Measurements from ENCODE around the gene COPRS.
A peak's percentile ranks its signal among the peaks of the same experiment; 100 is the strongest.

Gene COPRS

DNA sequence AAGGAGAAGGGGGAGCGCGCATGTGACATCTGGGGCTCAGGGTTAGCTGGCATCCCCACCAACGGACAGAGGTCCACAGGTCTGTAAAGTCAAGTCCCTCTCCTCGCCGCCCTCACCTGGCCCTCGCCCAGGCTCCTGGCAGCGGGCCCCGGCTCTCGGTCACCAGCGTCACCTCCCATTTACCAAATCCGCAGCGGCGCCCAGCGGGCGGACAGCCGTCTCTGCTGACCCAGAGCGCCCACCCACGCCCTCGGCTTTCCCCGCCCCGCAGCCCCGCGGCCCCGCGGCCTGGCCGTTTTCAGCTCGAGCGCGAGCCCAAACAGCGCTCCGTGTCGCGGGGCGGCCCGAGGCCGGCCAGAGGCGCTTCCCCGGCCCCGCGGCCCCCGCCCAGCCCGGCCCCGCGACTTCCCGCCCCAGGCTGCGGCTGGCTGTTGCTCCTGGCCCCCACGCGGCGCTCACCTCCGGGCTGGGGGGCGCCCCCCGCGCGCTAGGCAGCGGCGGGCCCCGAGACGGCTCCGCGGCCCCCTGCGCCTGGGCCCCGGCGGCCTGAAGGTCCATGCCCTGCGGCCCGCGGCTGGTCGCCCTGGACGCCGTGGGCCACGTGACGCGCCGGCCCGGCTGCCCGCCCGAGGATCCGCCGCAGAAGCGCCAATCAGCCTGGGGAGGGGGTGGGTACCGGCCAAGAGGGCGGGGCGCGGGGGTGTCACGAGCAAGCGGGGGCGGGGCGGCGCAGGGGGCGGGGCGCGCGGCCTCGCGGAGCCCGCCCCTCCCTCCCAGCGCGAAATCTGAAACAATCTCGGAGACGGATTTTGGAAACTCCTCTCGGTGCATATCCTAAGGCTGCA lies at the start of gene COPRS:
COPRS (minus strand) TSS at position 603 of the 845 bp plus-strand sequence; CDS start at position 558, 45 bp downstream.
- peak; percentile 46 for DNase-seq (ENCODE audit: low read depth)

- DNase-seq (ENCODE audit: low read depth), result no peak
Observed at GRCh38 chr17:31908386-31908785, 49.3 kb upstream of the COPRS start.

DNA sequence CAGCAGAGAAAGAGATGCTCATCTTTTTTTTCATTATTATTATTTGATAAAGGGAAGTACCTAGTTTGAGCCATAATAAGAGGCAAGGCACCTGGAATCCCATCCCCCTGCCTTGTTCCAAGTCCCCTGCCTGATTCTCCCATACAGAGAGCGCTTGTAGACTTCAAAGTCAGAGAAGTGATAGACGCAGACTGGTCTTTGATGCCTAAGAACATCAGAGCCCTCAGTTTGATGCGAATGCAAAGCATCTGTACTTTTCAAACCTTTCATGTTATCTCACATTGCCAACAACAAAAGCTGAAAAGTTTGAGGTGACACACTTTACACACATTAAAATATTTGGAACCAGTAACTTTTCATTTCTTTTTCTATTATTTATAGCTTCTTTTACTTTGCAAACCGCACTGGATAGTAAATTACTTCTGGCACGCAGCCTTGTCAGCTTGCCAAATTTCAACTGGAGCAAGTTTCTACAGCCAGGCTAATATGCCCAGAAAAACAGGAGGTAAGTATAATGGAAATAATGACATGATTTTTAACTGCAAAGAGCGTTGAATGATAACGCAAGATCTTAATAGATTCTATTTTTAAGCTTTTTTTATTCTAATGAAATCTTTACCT lies 48.4 kb upstream of the COPRS start:
- DNase-seq (ENCODE audit: low read depth), result no peak

- DNase-seq (ENCODE audit: low read depth), result no peak
Observed at GRCh38 chr17:31903401-31903800, 44.4 kb upstream of the COPRS start.

DNA sequence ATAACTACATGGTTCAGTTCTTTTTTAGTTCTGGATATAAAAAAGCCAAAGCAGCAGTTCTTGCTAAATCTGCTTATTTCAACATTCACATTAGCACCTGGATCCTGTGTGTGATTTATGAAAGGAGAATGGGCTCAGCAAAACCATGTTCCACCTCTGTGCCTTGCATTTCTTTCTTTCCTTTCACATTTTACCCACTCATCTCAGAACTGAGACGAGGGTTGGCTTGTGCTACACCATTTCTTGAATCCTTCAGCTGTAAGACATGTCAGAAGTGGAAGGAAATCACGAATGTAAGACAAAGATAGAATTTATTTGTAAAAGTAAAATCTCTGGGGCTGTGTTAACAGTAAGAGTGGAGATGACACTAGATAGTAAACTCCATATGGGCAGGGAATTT lies 43.6 kb upstream of the COPRS start:
- no peak for DNase-seq (ENCODE audit: low read depth)

DNA sequence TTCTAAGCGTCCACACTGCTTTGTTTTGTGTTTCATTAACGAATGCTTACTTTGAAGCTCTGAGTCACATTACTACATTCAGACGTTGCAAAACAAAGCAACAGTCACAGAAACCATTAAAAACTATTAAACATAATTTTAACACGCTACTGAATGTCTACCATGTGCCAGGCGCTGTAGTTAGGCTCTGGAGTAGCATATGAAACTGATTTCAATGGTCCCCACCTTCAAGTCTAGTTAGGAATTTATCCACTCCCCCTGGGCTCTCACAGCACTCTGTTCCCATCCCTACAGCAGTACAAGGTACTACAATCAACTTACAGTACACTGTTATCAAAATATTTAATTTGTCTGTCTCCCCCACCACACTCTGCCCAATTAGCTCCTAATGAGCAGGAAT lies 41.8 kb upstream of the COPRS start:
- no peak for DNase-seq (ENCODE audit: low read depth)

DNA sequence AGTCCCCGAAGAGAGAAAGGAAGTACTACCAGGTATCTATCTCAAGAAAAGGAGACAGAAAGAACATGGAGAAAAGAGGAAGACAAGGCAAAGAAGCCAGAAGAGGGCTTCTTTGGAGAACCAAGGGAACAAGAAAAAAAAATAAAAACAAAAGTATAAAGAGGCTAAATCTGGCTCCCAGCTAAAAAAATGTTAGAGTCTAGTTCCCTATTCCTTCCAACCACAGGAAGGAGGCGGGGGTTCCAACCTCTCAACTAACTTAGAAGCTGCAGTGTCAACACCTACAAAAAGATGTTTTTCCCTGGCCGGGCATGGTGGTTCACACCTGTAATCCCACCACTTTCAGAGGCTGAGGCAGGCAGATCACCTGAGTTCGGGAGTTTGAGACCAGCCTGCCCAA lies 29.1 kb upstream of the COPRS start:
- DNase-seq (ENCODE audit: low read depth), result no peak

- no peak for DNase-seq (ENCODE audit: low read depth)
Observed at GRCh38 chr17:31882571-31882970, 23.5 kb upstream of the COPRS start.

- DNase-seq (ENCODE audit: low read depth), result no peak
Observed at GRCh38 chr17:31880311-31880710, 21.3 kb upstream of the COPRS start.

GRCh38 chr17:31878703-31879073 lies 19.6 kb upstream of the COPRS start:
- no peak for DNase-seq (ENCODE audit: low read depth)

DNA sequence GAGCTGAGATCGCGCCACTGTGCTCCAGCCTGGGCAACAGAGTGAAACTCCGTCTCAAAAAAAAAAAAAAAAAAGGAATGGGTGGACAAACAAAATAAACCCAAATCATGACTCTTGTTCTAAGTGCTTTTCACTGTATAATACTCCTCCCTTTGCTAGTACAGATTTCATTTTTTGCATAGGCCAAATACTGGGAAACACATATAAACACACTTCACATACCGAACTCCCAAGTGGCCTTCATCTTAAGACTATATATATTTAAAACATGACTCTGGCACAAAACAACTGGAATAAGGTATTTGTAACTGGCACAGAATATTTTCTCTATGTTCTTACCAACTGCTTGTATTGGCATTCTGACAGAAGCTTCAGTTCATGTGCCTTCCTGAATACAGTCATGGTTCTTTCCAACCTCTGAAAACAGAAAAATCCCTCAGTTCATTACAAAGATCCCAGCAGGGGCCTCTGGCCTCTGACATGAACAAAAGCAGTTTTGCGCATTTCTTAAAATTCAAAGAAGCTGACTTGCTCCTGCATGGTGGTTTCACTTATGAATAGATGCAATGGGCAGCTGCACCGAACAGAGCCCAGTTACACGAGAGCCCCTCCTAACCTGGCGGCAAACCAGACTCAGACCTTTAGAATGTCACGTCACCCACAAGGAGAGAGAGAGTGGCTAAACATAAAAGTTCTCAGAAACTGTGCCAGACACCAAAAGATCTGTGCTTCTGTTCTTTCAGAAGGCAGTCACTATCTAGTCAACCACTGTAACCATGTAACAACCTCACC lies 19.1 kb upstream of the COPRS start:
- no peak for DNase-seq (ENCODE audit: low read depth)

DNA sequence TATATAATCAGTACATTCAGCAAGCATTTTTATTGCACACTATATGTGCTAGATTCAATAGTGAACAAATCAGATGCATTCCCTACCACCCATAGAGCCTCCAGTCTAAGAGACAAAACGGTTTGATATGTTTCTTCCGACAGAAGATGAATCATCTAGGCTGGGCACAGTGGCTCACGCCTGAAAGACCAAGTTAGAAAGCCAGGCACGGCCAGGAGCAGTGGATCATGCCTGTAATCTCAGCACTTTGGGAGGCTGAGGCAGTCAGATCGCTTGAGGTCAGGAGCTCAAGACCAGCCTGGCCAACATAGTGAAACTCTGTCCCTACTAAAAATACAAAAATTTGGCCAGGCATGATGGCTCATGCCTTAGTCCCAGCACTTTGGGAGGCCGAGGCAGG lies 18.3 kb upstream of the COPRS start:
- no peak for DNase-seq (ENCODE audit: low read depth)

- no peak for DNase-seq (ENCODE audit: low read depth)
Observed at GRCh38 chr17:31875081-31875480, 16.0 kb upstream of the COPRS start.

DNA sequence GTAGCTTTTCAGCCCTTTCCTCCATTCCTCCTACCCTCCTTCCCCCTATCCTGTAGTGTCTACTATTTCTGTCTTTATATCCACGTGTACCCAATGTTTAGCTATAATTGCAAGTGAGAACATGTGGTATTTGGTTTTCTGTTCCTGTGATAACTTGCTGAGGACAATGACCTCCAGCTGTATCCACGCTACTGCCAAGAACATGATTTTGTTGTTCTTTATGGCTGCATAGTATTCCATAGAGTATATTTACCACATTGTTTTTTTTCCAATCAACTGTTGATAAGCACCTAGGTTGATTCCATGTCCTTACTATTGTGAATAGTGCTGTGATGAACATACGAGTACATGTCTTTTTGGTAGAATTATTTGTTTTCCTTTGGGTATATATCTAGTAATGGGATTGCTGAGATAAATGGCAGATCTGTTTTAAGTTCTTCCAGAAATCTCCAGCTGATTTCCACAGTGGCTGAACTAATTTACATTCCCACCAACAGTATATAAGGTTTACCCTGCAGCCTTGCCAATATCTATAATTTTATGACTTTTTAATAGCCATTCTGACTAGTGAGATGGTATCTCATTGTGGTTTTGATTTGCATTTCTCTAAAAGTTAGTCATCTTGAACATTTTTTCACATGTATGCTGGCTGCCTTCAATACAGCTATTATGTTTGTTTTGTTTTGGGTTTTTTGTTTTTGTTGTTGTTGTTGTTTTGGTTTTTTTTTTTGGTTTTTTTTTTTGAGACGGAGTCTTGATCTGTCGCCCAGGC lies 10.9 kb upstream of the COPRS start:
- no peak for DNase-seq (ENCODE audit: low read depth)

DNA sequence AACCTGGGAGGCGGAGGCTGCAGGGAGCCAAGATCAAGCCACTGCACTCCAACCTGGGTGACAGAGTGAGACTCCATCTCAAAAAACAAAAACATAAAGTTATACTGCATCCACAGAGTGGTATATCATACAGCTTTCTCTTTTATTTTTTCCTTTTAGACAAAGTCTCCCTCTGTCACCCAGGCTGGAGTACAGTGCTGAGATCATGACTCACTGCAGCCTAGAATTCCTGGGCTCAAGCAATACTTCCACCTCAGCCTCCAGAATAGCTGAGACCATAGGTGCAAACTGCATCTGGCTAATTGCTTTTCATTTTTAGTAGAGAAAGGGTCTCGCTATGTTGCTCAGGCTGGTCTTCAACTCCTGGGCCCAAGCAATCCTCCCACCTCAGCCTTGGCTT lies 10.0 kb upstream of the COPRS start:
- no peak for DNase-seq (ENCODE audit: low read depth)

DNA sequence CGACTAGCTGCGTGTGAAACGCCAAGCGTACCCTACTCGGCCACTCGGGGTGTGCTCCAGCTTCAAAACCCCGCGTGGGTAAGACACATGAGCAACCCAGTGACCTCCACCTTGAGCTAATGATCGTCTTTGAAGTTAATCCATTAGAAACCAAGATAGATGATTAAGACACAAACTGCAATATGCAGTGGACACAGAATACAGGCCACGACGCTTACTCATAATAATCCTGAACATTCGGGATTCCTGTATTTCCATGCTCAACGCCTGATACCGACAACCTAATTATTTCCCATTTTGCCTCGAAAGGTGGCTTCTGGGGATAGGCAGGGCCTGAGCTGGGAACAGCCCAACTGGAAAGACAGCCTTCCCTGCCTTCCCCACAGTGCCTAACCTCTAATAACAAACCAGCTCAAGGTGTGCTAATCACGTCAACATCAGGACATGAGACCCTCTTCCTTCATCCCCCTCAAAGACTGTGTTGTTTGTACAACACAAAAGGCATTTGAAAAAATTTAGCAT lies 504 bp upstream of the COPRS start:
- DNase-seq (ENCODE audit: low read depth), result no peak

DNA sequence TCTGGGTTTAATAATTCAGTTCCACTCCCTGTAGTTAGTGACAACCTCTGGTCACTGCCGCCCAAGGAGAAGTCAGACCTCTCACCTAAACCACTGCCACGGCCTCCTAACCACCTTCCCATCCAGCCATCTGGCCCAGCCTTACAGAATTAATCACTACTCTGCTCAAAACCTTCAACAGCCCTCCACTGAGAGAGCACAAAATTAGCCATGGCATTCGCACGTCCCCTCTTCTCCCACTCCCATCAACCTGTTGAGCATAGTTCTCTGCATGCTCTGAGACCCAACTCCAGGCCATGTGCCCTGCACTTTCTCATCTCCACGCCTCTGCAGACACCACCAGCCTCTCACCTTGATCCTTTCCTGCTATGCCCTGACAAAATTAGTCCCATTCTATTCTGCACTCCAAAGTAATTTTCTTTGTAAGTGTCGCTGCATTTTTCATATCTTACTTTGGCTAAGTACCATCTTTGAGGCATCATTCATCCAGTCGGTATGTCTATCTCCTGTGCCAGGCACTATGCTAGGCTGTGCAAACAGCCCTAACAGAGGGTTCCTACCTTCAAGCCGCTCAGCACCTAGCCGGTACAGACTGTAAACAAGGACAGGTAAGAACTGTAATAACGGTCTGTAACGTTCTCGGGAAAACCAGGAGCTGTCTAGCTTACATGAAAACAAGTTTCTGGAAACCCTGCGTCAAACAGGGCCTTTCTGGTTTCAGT lies 963 bp downstream of the COPRS start:
- no peak for DNase-seq (ENCODE audit: low read depth)

DNA sequence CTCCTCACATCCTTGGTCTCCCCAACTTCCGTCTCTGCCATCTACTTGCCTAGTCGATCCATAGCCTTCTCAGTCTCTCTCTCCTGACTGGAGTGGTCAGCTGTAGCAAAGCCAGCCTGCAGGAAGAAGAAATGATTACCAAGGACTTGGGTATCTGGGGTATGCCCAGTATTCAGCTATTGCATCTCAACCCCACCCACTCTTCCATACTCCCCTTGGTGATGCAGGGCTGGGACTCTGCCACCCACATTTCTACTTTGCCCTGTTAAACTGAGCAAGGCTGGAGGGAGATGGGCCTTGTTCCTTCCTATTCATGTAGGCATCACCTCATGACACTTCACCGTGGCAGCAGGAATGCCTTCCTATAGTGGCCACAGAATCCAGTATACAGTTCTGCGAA lies 2.3 kb downstream of the COPRS start:
- no peak for DNase-seq (ENCODE audit: low read depth)

DNA sequence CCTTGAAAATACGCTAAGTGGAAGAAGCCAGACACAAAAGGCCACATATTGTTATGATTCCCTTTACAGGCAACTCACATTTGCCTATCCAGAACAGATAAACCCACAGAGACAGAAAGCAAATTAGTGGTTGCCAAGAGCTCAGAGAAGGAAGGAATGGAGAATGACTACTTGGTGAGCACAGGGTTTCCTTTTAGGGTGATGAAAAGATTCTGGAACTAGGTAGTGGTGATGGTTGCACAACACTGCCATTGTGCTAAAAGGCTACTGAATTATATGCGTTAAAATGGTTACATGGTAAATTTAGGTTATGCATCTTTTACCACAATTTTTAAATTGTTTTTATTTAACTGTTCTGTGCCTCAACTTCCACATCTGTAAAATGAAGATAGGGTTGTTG lies 4.4 kb downstream of the COPRS start:
- DNase-seq (ENCODE audit: low read depth), result no peak

- DNase-seq (ENCODE audit: low read depth), result no peak
Observed at GRCh38 chr17:31853911-31854470, 5.1 kb downstream of the COPRS start.

- DNase-seq (ENCODE audit: low read depth), result no peak
Observed at GRCh38 chr17:31845291-31845690, 13.8 kb downstream of the COPRS start.

Measured in stimulated activated CD8-positive, alpha-beta memory T cell treated with anti-CD3 and anti-CD28 coated beads, Interleukin-15, amount 100 ng/mL, for 24 hours (primary cell).